Measurements from ENCODE around the gene MARCHF3.

- TF ChIP-seq POLR2AphosphoS5 (IDR thresholded peaks at IDR 0.05) (no peak), EP300 (IDR thresholded peaks at IDR 0.05) (no peak)
- TF ChIP-seq, protein P1, sequence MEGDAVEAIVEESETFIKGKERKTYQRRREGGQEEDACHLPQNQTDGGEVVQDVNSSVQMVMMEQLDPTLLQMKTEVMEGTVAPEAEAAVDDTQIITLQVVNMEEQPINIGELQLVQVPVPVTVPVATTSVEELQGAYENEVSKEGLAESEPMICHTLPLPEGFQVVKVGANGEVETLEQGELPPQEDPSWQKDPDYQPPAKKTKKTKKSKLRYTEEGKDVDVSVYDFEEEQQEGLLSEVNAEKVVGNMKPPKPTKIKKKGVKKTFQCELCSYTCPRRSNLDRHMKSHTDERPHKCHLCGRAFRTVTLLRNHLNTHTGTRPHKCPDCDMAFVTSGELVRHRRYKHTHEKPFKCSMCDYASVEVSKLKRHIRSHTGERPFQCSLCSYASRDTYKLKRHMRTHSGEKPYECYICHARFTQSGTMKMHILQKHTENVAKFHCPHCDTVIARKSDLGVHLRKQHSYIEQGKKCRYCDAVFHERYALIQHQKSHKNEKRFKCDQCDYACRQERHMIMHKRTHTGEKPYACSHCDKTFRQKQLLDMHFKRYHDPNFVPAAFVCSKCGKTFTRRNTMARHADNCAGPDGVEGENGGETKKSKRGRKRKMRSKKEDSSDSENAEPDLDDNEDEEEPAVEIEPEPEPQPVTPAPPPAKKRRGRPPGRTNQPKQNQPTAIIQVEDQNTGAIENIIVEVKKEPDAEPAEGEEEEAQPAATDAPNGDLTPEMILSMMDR (IDR thresholded peaks at IDR 0.05), result no peak
Measured at GRCh38 chr5:126852841-126853271, 177.5 kb downstream of the MARCHF3 start.

Data from esophagus muscularis mucosa (tissue), 4 donors.